IPS-18c (cell line): ENCODE results near the gene TMPRSS13.

ENCODE experiments used
- H3K4me3 ChIP-seq: 2 replicates; pipeline ENCODE4 v1.7.0; 2013; ENCODE audit warnings: low read depth, mild to moderate bottlenecking, low read length, moderate library complexity; ENCODE audit not compliant: insufficient read depth
- H3K9me3 ChIP-seq: one replicate; pipeline ENCODE4 v1.6.1; 2013; ENCODE audit warnings: mild to moderate bottlenecking, low read length, moderate library complexity; ENCODE audit not compliant: control insufficient read depth, insufficient read depth

Gene TMPRSS13

DNA sequence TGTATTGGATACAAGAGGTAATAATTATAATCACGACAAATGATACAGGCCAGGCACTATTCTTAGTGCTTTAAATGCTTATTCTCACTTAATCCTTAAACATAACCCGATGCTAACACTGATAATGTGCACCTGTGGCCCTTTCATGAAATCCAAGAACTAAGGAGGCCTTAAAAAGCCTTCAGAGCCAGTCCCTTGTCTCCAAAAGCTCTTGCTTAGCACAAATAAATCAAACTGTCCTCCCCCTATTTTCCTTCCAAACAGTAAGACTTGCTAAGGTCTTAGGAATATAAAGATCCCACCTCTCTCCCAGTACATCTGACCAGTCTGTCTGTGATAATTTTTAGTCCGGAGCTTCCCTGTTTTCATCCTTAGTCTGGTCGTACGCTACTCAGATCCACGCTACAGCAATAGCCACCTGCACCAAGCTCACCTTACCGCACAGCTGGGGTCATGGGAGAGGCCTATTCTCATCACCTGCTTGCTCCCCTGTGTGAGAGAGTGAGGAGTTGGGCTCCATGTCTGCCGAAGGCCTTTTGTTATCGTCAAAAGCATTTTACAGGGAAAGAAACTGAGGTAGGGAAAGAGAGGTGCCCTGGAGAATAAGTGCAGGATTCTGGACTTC lies 69.6 kb downstream of the TMPRSS13 start:
- no peaks in the 10 kb centered on the region for H3K9me3 ChIP-seq
- no peak overlapping the region for H3K4me3 ChIP-seq

DNA sequence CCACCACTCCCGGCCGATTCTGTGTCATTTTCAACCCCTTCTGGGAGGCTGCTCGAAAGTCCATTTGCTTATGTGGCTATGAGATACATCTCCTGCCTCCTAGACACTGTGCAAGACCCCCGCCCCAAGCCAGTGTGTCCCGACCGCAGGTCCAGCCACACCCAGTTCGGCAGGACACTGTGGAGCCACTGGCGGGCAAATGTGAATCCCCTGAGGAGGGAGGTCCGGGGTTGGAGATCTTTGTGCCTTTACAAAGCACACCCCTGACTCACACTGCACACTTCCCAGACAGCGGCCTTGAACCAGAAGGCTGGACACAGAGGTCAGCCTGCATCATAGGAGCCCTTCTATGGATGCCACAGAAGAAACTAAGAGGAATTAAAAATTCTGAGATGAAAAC lies 70.1 kb downstream of the TMPRSS13 start:
- H3K4me3 ChIP-seq: no peak overlapping the region
- no peaks in the 10 kb centered on the region for H3K9me3 ChIP-seq

DNA sequence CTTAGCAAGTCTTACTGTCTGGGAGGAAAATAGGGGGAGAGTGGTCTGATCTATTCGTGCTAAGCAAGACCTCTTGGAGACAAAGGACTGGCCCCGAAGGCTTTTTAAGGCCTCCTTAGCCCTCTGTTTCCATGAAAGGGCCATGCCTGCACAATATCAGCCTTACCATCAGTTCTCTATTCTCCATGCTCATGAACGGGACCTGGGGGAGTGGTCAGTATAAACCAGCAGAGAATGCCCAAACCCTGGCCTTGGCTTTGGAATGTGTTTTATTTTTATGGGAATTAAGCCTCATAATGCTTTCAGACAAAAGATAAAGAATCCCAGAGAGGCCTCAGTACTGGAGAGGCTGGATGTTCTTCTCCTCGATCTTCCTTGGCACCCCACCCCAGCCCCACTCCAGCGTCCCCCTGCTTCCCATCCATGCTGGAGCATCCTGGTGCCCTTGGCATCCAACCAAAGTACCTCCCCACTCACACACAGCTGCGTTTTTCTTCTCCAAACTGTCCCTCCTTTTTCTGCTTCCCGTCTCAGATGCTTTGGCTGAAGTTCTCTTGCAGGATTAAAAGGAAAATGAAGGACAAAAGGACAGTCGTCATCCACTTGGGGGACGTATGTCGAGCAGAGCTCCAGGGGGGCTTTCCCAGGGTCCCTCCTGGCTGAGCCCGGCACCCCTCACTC lies 71.3 kb downstream of the TMPRSS13 start:
- Histone ChIP-seq H3K9me3 (peaks cover 2% of the 10 kb centered on the region), H3K4me3 (no peak overlapping the region)

DNA sequence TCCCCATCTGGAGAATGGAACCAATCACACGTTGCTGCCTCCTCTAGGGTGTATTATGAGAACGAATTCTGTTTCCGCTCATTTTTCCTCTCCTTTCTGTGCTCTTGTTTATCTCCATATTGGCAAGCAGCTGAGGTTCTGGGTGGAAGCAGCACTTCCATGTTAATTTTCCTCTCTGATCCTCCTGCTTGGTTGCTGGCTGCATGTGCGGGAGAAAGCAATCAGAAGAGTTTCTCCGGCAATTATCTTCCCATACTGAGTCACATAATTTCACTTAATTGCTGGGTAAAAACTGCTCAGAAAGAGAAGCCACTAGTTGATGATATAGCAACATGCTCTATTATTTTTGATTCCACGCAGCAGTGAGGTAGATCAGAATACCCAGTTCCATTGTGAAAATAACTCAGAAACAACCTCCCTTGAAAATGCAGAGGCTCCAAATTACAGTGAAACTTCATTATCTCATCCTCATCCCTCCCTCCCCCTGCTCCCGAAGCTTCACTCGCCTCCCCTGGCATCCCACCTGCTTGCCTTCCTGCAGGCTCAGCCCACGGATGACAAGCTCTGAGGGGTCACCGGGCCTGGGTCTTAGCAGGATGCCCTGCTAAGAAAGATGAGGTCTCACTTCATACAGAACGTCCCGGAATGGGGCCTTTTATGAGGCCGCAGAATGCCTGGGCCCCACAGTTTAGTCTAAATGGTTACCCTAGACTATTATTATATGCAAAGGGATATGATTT lies 73.1 kb downstream of the TMPRSS13 start:
- Histone ChIP-seq H3K9me3 (peaks cover 2% of the 10 kb centered on the region), H3K4me3 (no peak overlapping the region)

DNA sequence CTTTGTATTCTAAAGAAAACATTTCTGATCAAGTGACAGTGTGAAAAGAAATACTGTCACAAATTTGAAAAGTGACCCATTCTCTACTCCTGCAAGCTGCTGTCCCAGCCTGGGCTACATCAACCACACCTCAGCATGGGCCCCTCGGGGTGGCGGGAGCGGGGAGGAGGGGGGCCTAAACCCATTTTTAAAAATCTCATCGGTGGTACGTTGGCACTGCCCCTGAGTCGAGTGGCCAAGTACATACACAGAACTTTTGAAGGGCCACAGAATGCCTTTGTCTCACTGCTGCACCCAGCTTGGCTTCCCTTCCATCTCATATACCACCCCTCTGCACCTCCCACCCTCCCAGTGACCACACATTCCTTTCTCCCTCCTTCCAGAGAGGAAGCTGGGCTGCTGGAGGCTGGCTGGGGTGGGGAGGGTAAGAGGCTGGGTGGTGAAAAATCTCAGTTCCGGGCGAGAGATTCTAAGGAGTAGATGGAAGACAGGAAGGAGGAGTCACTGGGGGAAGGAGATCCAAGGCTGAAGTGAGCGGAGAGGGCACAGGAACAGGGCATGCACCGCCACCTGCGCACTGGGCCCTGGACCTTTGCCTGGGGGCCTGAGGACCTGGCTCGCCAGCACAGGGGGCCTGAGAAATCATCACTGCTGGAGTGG lies 73.9 kb downstream of the TMPRSS13 start:
- no peak overlapping the region for H3K4me3 ChIP-seq
- peaks cover 2% of the 10 kb centered on the region for H3K9me3 ChIP-seq

DNA sequence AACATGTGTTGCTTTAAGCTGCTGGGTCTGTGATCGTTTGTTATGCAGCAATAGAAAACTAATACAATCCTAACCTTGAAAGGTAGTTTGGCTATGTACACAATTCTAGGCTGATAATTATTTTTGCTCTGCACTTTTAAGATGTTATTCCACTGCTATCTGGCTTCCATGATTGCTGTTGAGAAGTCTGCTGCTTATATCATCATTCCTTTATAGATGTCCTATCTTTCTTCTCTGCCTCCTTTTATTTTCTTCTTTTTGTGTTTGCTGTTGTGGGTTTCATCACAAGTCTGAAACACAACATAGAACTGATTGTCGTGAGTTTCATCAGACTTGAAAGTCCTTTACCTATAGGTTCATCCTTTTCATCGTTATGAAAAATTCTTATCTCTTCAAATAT lies 76.9 kb downstream of the TMPRSS13 start:
- Histone ChIP-seq H3K9me3 (peaks cover 2% of the 10 kb centered on the region), H3K4me3 (no peak overlapping the region)

DNA sequence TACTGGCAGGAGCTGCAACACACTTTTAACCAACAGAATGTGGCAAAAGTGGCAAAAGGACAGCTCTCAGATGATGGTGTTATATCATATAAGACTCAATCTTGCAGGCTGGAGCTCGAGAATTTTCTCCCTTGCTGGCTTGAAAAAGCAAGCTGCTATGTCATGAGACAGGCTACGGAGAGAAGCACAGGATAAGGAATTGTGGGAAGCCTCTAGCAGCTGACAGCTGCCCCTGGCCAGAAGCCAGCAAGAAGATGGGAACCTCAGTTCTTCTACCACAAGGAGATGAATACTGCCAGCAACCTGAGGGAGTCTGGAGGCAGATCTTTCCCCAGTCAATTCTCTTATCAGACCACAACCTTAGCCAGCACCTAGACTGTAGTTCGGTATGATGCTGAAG lies 77.3 kb downstream of the TMPRSS13 start:
- peaks cover 2% of the 10 kb centered on the region for H3K9me3 ChIP-seq
- no peak overlapping the region for H3K4me3 ChIP-seq

DNA sequence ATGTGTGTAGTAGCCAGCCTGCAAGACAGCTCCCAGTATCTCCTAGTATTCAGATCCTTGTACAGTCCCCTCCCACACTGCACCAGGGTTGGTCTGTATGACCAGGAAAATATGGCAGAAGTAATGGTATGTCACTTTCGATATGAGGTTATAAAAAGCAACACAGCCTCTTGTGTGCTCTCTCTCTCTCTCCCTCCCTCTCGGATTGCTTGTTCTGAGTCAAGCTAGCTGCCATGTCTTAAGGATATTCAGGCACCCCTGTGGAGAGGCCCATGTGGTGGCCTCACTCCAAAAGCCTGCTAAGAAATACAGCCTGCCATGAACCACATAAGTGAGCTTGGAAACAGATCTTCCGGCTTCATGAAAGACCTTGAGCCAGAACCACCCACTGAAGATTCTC lies 78.1 kb downstream of the TMPRSS13 start:
- Histone ChIP-seq H3K4me3 (no peak overlapping the region), H3K9me3 (peaks cover 2% of the 10 kb centered on the region)
